Fibroblast of skin of right biceps (primary cell): ENCODE data around the gene DFFB.

Experiments used
- DNase-seq: peaks from one replicate; pipeline ENCODE4 v3.0.0-alpha.2; 2013

The DFFB gene

DNA sequence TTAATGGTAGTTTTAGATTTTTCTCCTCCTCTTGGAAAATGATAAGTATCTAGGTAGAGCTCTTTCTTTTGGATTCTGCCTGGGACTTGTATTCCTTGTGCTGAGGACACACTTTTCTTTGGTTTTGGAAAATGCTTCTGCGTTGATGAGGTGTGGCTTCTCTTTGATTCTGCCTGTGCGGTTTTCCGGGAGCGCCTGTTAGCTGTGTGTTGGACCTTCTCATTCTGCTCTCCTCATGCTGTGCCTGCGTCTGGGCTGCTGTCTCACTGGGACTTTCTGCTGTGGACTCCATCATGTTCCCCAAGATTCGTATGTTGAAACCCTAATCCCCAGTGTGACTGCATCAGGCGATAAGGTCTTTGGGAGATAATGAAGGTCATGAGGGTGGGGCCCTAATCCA is 21.8 kb downstream of the DFFB start:
- no peak for DNase-seq

DNA sequence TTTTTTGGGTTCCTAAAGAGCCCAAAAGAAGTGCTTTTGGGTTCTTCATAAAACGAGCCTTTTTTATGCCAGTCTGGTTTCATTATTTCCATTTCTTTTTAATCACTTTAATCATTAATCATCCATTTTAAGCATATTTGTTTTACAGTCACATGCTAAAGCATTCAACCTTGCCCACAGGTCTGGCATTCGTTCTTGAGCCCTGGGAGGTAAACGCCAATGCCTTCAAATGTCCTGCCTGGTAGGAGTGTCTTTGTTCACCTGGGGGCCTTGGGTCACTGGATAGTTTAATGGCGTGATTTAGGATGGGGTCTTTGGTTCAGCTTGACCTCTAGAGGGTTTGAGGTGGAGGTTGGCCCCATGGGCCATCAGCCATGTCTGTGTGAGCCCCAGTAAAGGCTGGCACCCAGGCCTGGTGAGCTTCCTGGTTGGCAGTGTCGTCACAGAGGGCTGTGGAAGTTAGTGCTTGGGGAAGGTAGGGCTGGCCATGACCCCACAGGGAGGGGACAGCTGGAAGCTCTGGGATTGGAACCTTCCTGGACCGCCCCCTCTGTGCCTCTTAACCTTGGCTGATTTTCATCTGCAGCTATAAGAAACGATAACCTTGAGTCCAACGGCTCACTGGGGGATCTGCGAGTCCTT is 22.6 kb downstream of the DFFB start:
- no peak for DNase-seq

DNA sequence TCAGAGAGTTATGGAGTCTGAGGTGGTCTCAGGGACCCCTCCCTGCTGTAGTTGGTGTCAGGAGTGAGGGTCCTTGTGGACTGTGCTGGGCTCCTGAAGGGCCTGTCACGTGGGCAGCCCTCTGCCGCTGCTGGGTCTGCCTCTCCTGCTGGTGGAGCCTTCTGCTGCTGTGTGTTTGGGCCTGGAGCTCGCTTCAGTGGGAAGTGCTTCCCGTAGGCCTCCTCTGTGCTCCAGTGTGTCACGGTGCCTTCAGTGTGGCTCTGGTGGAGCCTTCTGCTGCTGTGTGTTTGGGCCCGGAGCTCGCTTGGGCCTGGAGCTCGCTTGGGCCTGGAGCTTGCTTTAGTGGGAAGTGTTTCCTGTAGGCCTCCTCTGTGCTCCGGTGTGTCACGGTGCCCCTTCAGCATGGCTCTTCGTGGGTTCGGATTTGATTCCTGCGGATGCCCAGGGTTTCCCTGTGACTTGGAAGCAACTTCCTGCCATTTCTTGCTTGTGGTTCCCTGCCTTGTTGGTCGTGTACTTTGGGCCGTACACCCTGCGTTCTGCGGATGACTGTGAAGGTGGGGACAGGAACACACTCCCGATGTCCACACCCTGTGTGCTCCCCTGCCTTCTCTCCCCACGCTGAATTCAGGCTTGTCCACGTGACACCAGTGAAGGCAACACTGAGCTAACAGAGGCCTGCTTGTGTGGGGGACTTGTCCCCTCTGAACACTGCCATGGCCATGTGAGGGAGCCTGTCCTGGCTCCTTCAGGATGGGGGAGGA is 23.3 kb downstream of the DFFB start:
- no peak for DNase-seq

DNA sequence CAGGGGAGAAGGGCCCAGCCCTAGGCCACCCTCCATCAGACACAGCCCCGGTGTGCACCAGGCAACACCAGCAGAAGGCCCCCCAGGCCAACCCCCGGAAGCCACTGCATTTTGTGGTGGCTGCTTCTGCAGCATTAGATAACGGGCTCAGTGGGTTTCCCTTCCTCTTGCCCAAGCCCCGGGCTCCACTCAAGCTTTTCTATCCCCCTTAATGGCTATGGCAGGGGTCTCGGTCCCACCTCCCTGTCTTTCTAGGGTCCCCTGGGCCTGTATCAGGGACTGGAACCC is 23.9 kb downstream of the DFFB start:
- DNase-seq: no peak

DNA sequence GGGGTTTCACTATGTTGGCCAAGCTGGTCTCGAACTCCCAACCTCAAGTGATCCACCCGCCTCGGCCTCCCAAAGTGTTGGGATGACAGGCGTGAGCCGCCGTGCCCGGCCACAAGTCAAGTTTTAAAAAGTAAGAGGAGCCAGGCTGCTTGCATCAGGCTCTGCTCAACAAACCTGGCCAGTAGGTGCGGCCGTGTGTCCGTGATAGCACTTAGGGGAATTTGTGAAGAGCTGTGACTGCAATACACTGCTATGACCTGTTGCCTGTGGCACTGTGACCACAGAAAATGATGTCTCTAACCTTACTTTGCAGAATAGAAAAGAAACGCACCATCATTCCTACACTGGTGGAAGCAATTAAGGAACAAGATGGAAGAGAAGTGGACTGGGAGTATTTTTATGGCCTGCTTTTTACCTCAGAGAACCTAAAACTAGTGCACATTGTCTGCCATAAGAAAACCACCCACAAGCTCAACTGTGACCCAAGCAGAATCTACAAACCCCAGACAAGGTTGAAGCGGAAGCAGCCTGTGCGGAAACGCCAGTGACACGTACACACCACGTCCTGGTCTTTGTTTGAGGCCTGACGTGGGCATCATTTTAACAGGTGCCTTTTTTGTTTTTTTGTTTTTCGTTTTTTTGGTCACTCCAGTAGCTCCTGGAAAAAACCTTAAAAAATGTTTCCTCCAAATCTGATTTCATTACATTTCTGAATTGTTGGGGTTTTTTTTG is 26.1 kb downstream of the DFFB start:
- no peak for DNase-seq

DNA sequence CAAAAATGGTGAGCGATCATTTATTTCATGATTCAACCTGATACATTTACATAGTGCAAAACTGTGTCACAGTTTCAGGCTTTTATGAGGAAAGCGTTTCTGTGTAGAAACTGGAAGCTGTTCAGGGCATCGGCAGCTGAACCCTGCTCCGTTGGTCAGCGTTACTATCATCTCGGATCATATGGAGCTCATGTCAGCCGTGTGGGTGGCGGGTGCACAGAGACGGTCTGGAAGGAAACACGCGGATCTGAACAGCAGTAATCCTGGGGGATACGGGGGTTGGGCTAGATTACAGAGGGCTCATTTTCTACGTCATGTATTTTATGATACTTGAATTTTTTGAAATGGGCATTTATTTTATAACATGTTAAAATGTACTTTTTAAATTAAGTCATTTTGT is 27.7 kb downstream of the DFFB start:
- DNase-seq: no peak

DNA sequence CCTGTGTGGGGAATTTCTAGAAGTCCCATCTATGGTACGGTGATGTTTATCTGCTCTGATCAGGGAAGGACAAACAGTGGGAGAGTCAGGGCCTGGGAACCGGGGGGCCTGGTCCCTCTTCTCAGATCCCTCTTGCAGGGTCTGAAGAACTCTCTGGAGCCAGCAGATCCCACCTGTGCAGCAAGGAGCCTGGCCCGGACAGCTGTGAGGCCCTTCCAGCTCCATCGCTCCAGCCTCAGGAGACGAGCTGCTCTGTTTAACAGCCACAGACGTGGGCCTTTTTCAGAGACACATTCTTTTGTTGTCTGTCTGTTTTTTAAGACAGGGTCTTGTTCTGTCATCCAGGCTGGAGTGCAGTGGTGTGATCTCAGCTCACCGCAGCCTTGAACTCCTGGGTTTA is 28.3 kb downstream of the DFFB start:
- DNase-seq: no peak

DNA sequence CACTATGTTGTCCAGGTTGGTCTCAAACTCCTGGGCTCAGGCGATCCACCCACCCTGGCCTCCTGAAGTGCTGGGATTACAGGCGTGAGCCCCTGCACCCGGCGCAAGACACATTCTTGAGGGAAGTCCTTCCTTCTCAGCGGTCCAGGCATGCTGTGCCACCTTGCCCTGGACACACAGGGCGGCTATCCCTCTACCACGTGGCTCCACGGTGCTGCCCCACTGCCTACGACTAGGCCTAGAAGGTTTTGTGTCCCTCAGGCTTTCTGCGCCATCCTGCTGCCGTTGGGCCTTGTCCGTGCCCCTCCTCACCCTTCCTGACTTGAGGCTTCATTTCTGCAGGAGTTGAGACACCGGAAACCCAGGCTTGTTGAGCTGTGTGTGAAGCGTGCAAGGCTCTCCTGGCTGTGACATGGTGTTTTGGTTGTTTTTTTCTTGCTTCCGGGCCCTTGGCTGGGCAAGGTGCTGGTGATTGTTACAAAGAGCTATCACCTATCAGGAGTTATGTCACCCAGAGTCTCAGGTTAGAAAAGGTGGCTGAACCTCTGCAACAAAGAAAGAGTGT is 28.9 kb downstream of the DFFB start:
- no peak for DNase-seq

DNA sequence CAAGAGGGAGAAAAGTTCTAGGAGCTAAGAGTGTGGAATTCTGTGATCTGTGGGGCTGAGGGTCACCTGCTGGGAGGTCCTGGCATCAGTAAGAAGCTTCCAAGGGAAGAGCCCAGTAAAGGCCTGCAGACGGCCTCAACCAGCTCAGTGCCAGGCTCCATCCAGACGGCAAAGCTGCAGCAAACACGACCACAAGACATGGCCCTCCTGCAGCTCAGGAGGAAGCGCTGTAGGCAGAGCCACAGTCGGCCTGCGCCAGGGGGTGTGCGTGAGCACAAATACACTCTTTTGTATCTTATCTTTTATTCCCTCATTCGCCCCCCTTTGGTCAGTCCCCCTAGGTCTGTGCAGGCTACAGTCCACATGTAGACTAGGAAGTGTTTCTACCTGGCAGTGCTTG is 29.4 kb downstream of the DFFB start:
- DNase-seq: no peak

DNA sequence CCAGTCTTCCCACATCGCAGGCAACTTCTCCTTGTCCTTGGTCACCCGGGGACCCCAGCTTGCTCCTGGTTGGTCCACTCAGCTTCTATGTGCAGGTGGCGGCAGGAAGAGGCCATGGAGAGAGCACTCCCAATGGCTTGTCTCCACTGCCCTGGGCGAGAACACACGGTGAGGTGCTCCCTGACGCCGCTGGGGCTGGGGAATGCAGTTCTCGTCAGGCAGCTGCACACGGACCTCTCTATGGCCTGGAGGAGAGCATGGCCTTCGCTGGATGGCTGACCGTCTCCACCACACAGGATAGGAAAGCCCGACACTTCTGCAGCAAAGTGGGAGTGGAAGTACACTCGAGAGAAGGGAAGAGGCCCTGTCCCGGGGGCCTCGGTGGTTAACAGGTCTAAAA is 31.0 kb downstream of the DFFB start:
- no peak for DNase-seq

DNA sequence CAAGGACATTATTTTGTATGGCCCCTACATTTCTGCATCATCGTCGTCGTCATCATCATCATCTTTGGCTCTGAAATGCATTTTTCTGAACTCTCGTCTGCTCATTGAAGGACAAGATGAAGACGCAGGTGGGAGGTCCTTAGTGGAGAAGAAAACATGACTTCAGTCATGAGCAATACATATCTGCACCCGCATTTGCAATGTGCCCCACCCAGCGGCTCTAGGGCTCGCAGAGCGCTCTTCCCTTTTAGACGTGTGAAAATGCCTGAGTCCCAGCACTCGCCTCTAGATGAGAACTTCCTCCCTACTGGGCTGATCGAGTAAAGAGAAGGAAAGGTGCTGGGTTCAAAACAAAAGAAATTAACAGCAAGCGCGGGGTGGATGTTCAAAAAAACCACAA is 32.7 kb downstream of the DFFB start:
- no peak for DNase-seq

DNA sequence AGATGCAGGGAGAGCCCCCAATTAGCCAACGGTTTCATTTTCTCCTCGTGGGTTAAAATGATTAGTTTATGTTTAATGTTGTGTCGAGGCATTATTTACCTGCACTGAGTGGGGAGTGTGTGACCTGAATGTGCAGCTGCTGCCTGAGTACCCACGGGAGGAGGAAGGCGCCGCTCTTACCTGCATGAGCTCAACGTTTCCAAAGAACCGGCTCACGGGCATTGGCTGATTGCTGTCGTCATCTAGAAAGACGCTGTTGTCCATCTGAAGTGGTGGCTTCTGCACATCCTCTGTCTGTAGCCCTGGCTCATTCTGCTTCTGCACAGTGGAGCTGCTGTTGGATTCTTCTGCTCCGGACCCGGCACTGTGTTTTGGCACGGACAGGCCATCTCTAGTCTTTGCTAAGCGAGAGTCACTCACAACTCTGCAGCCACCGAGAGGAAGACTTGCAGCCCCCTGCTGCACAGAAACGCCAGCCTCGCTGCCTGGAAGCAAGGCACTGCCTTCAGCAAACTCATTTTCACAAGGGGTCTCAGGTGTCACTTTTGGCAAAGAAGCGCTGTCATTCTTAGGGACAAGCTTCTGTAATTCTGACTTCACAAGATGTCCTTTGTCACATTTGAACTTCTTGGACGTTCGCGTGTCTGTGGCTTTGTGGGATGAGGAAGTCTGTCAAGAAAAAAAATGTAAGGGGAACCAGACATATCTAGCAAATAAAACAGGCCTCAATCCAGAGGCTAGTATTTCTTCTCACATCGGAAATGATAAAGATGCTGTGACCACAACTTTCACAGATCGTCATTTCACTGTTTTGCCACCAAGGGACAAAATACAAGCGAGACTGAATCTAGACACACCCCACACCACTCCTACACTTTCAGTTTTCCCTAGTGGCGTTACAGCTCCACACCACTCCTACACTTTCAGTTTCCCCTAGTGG is 33.4 kb downstream of the DFFB start:
- no peak for DNase-seq

DNA sequence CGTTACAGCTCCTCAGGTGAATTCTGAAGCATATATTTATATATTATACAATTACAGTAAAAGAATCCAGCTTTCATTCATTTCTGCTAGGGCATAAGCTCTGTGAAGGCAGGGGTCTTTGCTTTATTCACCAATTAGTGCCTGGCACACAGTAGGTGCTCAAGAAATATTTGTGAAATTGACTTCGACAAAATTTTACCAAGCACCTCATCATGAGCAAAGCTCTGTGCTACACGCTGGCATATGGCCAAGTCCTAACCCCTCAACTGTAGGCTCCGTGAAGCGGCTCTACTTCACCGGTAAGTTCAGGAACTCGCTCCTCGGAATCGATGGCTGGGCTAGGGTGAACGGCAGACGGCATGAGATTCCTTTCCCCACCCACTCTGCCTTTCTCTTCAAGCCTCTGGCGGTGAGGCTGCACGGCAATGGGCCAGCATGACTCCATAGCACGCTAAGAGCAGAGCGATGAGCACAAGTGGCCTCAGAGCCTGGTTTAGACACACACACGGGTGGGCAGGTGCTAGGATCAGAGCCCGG is 34.1 kb downstream of the DFFB start:
- DNase-seq: no peak

DNA sequence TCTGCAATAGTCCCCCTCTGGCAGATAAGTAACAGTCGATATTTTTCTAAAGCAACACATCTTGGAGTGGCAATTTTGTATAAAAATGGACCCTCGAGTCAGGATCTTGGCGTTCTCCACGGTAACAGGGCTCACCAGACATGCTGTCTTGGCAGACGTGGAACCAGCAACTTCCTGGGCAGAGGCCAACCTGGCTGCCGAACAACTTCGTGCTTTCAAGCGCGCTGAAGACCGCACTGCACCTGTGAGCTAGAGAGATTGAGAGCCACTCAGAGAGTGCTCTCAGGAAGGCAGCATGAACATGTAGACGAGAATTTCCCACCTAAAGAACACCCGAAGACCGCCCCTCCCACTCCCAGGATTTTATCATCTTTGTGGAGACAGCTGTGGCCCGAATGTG is 35.5 kb downstream of the DFFB start:
- no peak for DNase-seq

DNA sequence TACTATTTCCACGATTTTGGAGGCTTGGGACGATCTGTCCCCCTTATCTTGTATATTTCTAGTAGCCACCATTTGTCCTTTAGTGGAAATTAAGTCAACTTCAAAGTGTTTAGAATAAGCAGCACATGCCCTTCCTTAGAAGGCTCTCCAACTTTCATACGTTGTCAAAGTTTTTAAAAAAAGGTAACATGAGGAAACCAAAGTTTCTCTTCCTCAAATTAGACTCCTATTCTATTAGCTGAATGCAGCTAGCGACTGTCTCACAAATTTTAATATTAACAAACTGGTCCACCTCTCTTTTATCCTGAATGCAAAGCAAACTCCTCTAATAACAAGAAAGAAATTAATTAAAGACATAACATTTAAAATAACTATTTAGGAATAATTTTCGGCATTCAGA is 35.9 kb downstream of the DFFB start:
- no peak for DNase-seq

DNA sequence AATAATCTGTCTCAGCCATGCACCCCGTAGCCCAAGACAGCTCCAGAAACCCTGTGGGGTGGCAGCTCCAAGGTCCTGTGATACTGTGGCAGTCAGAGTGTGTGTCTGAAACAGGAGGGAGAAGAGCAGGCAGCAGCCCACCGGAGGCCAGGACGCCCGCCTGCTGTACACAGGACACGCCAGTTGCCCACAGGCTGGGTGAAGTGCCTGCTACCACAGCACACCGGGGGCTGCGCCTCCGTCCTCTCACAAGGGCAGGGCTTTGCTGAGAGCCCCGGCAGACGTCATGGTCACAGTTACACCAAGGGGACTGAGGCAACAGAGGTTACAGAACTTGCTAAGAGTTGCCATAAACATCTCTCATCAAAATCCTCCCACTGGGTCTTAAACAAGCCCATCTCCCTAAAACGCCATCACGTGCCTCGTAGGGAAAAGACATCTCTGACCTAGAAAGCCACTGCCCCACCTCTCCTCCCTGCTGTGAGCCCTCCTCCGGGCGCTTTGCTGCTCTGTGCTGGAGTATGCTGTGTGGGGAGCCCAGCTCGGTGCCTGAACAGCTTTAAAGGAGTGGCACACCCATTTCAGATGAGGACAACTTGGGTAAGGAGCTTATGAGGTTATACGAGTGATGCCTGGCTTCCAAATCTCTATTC is 37.5 kb downstream of the DFFB start:
- no peak for DNase-seq

DNA sequence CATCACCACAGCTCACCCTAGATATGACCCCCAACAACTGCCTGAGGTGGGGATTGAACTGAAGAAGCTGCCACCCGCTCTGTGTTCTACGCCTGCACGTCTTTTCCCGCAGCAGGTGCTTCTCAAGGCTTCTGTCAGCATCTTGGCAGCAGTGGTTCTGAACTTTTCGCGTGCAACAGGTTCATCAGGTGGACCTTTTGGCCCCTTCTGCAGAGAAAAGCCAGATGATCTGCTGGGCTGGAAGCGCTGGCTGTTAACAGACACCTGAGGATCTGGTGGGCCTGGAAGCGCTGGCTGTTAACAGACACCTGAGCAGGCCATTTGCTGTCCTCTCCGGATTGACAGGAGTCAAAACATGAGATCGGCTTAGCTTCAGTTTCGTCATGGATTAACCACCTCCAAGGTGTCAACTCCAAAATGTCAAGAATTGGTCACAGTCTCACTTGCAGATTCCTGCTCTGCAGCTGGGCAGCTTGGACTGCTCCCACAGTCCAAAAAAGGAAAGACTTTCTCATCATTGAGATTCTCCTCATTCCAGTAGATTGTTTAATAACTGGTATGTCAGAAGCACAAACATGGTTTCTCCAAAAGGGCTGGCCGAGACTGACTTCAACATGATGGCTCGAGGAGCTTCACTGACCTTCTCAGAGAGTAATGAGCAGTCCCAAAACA is 38.1 kb downstream of the DFFB start:
- no peak for DNase-seq

DNA sequence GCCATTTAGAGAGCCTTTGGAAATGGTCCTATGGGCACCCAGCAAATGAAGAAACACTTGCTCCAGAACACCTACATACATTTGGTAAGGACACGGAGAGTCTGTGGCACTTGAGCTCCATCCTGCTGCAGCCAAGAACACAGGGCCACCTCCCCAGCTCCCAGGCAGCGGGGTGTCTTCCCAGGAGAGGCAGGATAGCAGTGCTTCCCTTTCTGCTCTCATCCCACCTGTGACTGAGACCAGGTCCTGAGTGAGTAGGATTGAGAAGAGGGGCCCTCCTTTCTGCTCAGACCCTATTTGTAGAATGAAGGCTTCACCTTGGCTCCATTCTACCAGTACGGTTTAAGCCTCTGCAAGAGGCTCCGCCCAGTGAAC is 38.7 kb downstream of the DFFB start:
- no peak for DNase-seq

DNA sequence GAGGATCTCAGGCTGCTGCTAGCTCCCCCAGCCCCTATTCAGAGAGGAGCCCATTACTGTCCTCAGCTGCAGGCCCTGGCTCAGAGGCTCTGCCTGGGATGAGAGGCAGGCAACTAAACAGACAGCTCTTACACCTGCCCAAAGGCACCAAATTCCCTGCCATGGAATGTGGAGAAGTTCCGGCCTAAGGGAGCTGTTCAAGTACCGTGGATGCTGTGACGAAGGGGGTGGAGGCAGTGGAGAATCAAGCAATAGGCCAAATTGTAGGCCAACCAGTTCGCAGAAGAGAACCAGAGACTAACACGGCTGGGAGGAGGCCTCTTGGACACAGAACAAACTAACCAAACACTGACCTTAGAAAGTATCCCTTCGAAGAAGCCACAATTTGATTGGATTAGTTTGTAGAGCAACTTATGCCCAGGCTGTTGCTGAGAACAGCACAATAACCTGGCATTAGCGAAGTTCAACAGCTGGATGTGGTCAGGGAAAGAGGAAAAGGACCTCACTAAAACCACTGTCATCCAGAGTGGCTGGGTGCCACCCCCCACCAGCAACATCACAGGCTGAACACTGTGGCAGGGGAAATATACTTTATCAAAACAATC is 39.2 kb downstream of the DFFB start:
- DNase-seq: no peak

DNA sequence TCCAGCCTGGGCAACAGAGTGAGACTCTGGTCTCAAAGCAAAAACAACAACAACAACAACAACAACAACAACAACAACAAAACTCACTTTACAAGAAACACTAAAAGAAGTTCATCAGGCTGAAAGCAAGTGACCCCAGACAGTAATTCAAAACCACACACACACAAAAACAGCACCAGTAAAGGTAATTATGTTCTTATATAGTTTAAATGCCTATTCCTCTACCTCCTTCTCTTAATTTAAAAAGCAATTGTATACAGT is 41.1 kb downstream of the DFFB start:
- DNase-seq: no peak

DNA sequence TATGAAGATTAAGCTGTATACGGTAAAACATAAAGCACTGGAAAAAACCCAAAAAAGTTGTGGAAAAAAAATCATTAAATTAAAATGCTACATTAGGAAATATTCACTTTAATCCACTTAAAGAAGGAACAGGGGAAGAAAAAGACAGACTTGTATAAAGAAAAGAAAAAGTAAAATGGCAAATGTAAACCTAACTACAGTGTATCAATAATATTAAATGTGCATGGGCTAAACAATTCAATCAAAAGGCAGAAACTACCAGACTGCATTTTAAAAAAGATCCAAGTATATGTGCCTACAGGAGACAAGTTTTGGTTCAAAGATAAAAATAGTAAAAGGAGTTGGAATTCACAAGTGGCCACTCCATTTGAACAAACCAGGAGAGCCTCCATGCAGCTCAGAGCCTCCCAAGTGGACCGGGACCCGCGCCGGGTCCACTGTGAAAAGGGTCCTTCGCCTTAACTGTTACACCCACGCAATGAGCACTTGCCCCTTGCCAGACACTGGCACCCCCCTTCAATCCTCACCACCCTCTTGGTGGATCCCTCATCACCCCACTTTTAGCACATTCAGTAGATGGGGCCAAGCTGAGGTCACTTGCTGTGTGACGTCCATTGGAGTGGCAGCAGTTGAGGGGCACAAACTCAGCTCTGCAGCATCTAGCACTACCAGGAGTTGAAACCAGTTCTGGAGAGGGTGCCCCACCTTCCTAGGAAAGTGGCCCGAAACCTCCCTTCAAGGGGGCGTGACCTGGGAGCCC is 41.9 kb downstream of the DFFB start:
- no peak for DNase-seq
